Glutamatergic neuron (in vitro differentiated cells): Measurements from ENCODE around the gene ENTR1. TPM values are rescaled to one million over a fixed set of nuclear protein-coding genes. Genes with fewer than 3 reads are reported as not detected.

ENCODE experiments used
- DNase-seq: peaks from one replicate; pipeline ENCODE4 v3.0.0; 2022
- H3K27ac Mint-ChIP-seq: one replicate; pipeline ENCODE4 v1.8.0; 2020; ENCODE audit warnings: mild to moderate bottlenecking, mixed read lengths, inconsistent platforms; ENCODE audit not compliant: unreplicated experiment
- H3K27me3 Mint-ChIP-seq: one replicate; pipeline ENCODE4 v1.8.0; 2020; ENCODE audit warnings: mild to moderate bottlenecking, moderate library complexity, mixed read lengths, inconsistent platforms; ENCODE audit not compliant: unreplicated experiment
- H3K36me3 Mint-ChIP-seq: one replicate; pipeline ENCODE4 v1.8.0; 2020; ENCODE audit warnings: mild to moderate bottlenecking, mixed read lengths, inconsistent platforms; ENCODE audit not compliant: unreplicated experiment
- H3K4me1 Mint-ChIP-seq: one replicate; pipeline ENCODE4 v1.8.0; 2020; ENCODE audit warnings: mild to moderate bottlenecking, low read depth, mixed read lengths, inconsistent platforms; ENCODE audit not compliant: unreplicated experiment
- H3K4me3 Mint-ChIP-seq: one replicate; pipeline ENCODE4 v1.8.0; 2020; ENCODE audit warnings: mild to moderate bottlenecking, mixed read lengths, inconsistent platforms; ENCODE audit not compliant: unreplicated experiment
- H3K9me3 Mint-ChIP-seq: one replicate; pipeline ENCODE4 v1.8.0; 2020; ENCODE audit warnings: mild to moderate bottlenecking, moderate library complexity, mixed read lengths, inconsistent platforms; ENCODE audit not compliant: unreplicated experiment
- CTCF ChIP-seq: fragments of 200-600 bp; sonication (generic); IDR thresholded peaks from one replicate; pipeline ENCODE4 v1.5.0; 2021; ENCODE audit not compliant: partially characterized antibody, unreplicated experiment
- total RNA-seq: library from RNA; stranded (reverse); fragmentation: NEBNext Ultra II Directional; extraction: Animal tissue kit (Norgen Biotek cat#: 25700); gene quantifications from one replicate; pipeline ENCODE4 v1.2.1, GENCODE V29; 2021; ENCODE audit not compliant: unreplicated experiment

The ENTR1 gene
- total RNA-seq, 1 donor from 2014 or later, result 61.2 TPM

- H3K27me3 Mint-ChIP-seq, result peaks cover 16% of the 10 kb centered on the region
- H3K4me3 Mint-ChIP-seq, result peak within 1 kb of the TSS; percentile 89
- DNase-seq, result peak; percentile 91
- TF ChIP-seq CTCF, result peak; percentile 70
- no peaks in the 10 kb centered on the region for H3K36me3 Mint-ChIP-seq
- no peak within 1 kb of the TSS for H3K27ac Mint-ChIP-seq
- H3K9me3 Mint-ChIP-seq, result peaks cover 13% of the 10 kb centered on the region
- H3K4me1 Mint-ChIP-seq, result peaks cover 14% of the 10 kb centered on the region
Measured at GRCh38 chr9:136439481-136440408, 29.3 kb upstream of the ENTR1 start, which contains the start of gene INPP5E. Gene INPP5E, minus strand, starts transcription at chr9:136439845. Its CDS starts 426 bp downstream, at chr9:136439419.

- no peak for TF ChIP-seq CTCF
- peak overlapping the region; percentile 89 for H3K4me3 Mint-ChIP-seq
- DNase-seq, result peak; percentile 64
- H3K9me3 Mint-ChIP-seq, result peaks cover 11% of the 10 kb centered on the region
- H3K27me3 Mint-ChIP-seq, result peaks cover 16% of the 10 kb centered on the region
- H3K36me3 Mint-ChIP-seq, result no peaks in the 10 kb centered on the region
- peak overlapping the region; percentile 33 for H3K27ac Mint-ChIP-seq
- peaks cover 14% of the 10 kb centered on the region for H3K4me1 Mint-ChIP-seq
Measured at GRCh38 chr9:136438548-136439480, 28.4 kb upstream of the ENTR1 start.

GRCh38 chr9:136437839-136438547 lies 27.6 kb upstream of the ENTR1 start:
- no peak for DNase-seq
- Mint-ChIP-seq H3K4me3 (peak overlapping the region; percentile 89), H3K36me3 (no peaks in the 10 kb centered on the region), H3K4me1 (peaks cover 14% of the 10 kb centered on the region), H3K27ac (peak overlapping the region; percentile 33), H3K9me3 (peaks cover 10% of the 10 kb centered on the region), H3K27me3 (peaks cover 15% of the 10 kb centered on the region)
- no peak for TF ChIP-seq CTCF

- Mint-ChIP-seq H3K27me3 (peaks cover 14% of the 10 kb centered on the region), H3K36me3 (no peaks in the 10 kb centered on the region), H3K27ac (no peak overlapping the region), H3K4me3 (peak overlapping the region; percentile 89), H3K4me1 (peaks cover 14% of the 10 kb centered on the region), H3K9me3 (peaks cover 9% of the 10 kb centered on the region)
- no peak for TF ChIP-seq CTCF
- DNase-seq, result no peak
Measured at GRCh38 chr9:136437430-136437829, 27.0 kb upstream of the ENTR1 start.
